ENCODE results near the gene SRR. TPM values are rescaled to one million over a fixed set of nuclear protein-coding genes. Genes with fewer than 3 reads are reported as not detected.
"Not testable (repeated sequence)": the region's sequence is repeated elsewhere in the genome, so short reads cannot be mapped to it uniquely, and the experiment has no call there.

SRR gene
- total and polyA plus RNA-seq, 4 donors, result 21.4 to 43.6 (median 40.0) TPM

- 90% methylated on average over 2 of the region's 5 CpGs for WGBS (ENCODE audit: insufficient coverage)
- peaks cover 3% of the 10 kb centered on the region for H3K36me3 ChIP-seq (ENCODE audit: control insufficient read depth, insufficient read depth, low read length)
- DNase-seq (ENCODE audit: low read depth in 4 of 6, low spot score in 6 of 6), result no peak
- H3K27me3 ChIP-seq (ENCODE audit: control insufficient read depth, insufficient read depth, low read length), result no peaks in the 10 kb centered on the region
- no peak overlapping the region for H3K4me3 ChIP-seq (ENCODE audit: low read depth, low read length)
- no peak overlapping the region for H3K27ac ChIP-seq (ENCODE audit: low read depth, low read length)
- H3K4me1 ChIP-seq (ENCODE audit: control insufficient read depth, insufficient read depth, low read length), result no peaks in the 10 kb centered on the region
- H3K9me3 ChIP-seq (ENCODE audit: control insufficient read depth, insufficient read depth, low read length), result no peaks in the 10 kb centered on the region
Measured at GRCh38 chr17:2312736-2313135, 9.0 kb downstream of the SRR start.

GRCh38 chr17:2316916-2317205, 13.1 kb downstream of the SRR start:
- not testable (repeated sequence) for H3K4me3 ChIP-seq (ENCODE audit: low read depth, low read length); H3K27me3 ChIP-seq (ENCODE audit: control insufficient read depth, insufficient read depth, low read length); H3K27ac ChIP-seq (ENCODE audit: low read depth, low read length); DNase-seq (ENCODE audit: low read depth in 4 of 6, low spot score in 6 of 6); H3K4me1 ChIP-seq (ENCODE audit: control insufficient read depth, insufficient read depth, low read length); H3K9me3 ChIP-seq (ENCODE audit: control insufficient read depth, insufficient read depth, low read length)
- peaks cover 21% of the 10 kb centered on the region for H3K36me3 ChIP-seq (ENCODE audit: control insufficient read depth, insufficient read depth, low read length)
- WGBS (ENCODE audit: insufficient coverage), result 90% methylated on average over 2 of the region's 7 CpGs

GRCh38 chr17:2317796-2318195, 14.0 kb downstream of the SRR start:
- Histone ChIP-seq H3K36me3 (ENCODE audit: control insufficient read depth, insufficient read depth, low read length) (peaks cover 29% of the 10 kb centered on the region), H3K27ac (ENCODE audit: low read depth, low read length) (no peak overlapping the region), H3K4me3 (ENCODE audit: low read depth, low read length) (no peak overlapping the region), H3K27me3 (ENCODE audit: control insufficient read depth, insufficient read depth, low read length) (no peaks in the 10 kb centered on the region), H3K4me1 (ENCODE audit: control insufficient read depth, insufficient read depth, low read length) (no peaks in the 10 kb centered on the region), H3K9me3 (ENCODE audit: control insufficient read depth, insufficient read depth, low read length) (no peaks in the 10 kb centered on the region)
- DNase-seq (ENCODE audit: low read depth in 4 of 6, low spot score in 6 of 6), result no peak
- WGBS (ENCODE audit: insufficient coverage), result 100% methylated on average over 1 of the region's 3 CpGs

- no peaks in the 10 kb centered on the region for H3K27me3 ChIP-seq (ENCODE audit: control insufficient read depth, insufficient read depth, low read length)
- H3K4me3 ChIP-seq (ENCODE audit: low read depth, low read length), result no peak overlapping the region
- H3K36me3 ChIP-seq (ENCODE audit: control insufficient read depth, insufficient read depth, low read length), result peaks cover 33% of the 10 kb centered on the region
Measured at GRCh38 chr17:2319051-2319450, 15.3 kb downstream of the SRR start.

GRCh38 chr17:2321399-2321798, 17.6 kb downstream of the SRR start:
- peaks cover 42% of the 10 kb centered on the region for H3K36me3 ChIP-seq (ENCODE audit: control insufficient read depth, insufficient read depth, low read length)
- no peaks in the 10 kb centered on the region for H3K4me1 ChIP-seq (ENCODE audit: control insufficient read depth, insufficient read depth, low read length)
- no CpG with 5 or more reads among the region's 1 CpG for WGBS (ENCODE audit: insufficient coverage)
- no peak overlapping the region for H3K27ac ChIP-seq (ENCODE audit: low read depth, low read length)
- H3K4me3 ChIP-seq (ENCODE audit: low read depth, low read length), result no peak overlapping the region
- DNase-seq (ENCODE audit: low read depth in 4 of 6, low spot score in 6 of 6), result no peak
- no peaks in the 10 kb centered on the region for H3K9me3 ChIP-seq (ENCODE audit: control insufficient read depth, insufficient read depth, low read length)
- no peaks in the 10 kb centered on the region for H3K27me3 ChIP-seq (ENCODE audit: control insufficient read depth, insufficient read depth, low read length)

More at GRCh38 chr17:2319051-2319450, 15.3 kb downstream of the SRR start:
- no peaks in the 10 kb centered on the region for H3K4me1 ChIP-seq (ENCODE audit: control insufficient read depth, insufficient read depth, low read length)
- no peaks in the 10 kb centered on the region for H3K9me3 ChIP-seq (ENCODE audit: control insufficient read depth, insufficient read depth, low read length)
- no peak for DNase-seq (ENCODE audit: low read depth in 4 of 6, low spot score in 6 of 6)
- no peak overlapping the region for H3K27ac ChIP-seq (ENCODE audit: low read depth, low read length)

GRCh38 chr17:2323629-2324314, 20.0 kb downstream of the SRR start:
- no peaks in the 10 kb centered on the region for H3K27me3 ChIP-seq (ENCODE audit: control insufficient read depth, insufficient read depth, low read length)
- WGBS (ENCODE audit: insufficient coverage), result 86% methylated on average over 1 of the region's 2 CpGs
- H3K4me1 ChIP-seq (ENCODE audit: control insufficient read depth, insufficient read depth, low read length), result no peaks in the 10 kb centered on the region
- H3K36me3 ChIP-seq (ENCODE audit: control insufficient read depth, insufficient read depth, low read length), result peaks cover 58% of the 10 kb centered on the region
- H3K27ac ChIP-seq (ENCODE audit: low read depth, low read length), result no peak overlapping the region
- no peak for DNase-seq (ENCODE audit: low read depth in 4 of 6, low spot score in 6 of 6)
- H3K4me3 ChIP-seq (ENCODE audit: low read depth, low read length), result no peak overlapping the region
- no peaks in the 10 kb centered on the region for H3K9me3 ChIP-seq (ENCODE audit: control insufficient read depth, insufficient read depth, low read length)

GRCh38 chr17:2331303-2331702, 27.6 kb downstream of the SRR start:
- no peak overlapping the region for H3K27ac ChIP-seq (ENCODE audit: low read depth, low read length)
- no peak for DNase-seq (ENCODE audit: low read depth in 4 of 6, low spot score in 6 of 6)
- no peaks in the 10 kb centered on the region for H3K27me3 ChIP-seq (ENCODE audit: control insufficient read depth, insufficient read depth, low read length)
- no peak overlapping the region for H3K4me3 ChIP-seq (ENCODE audit: low read depth, low read length)
- WGBS (ENCODE audit: insufficient coverage), result 83% methylated on average over 2 of the region's 3 CpGs
- H3K36me3 ChIP-seq (ENCODE audit: control insufficient read depth, insufficient read depth, low read length), result peaks cover 56% of the 10 kb centered on the region
- no peaks in the 10 kb centered on the region for H3K9me3 ChIP-seq (ENCODE audit: control insufficient read depth, insufficient read depth, low read length)
- H3K4me1 ChIP-seq (ENCODE audit: control insufficient read depth, insufficient read depth, low read length), result peaks cover 6% of the 10 kb centered on the region

- Histone ChIP-seq H3K27ac (ENCODE audit: low read depth, low read length) (peak overlapping the region; percentile 29), H3K9me3 (ENCODE audit: control insufficient read depth, insufficient read depth, low read length) (no peaks in the 10 kb centered on the region), H3K36me3 (ENCODE audit: control insufficient read depth, insufficient read depth, low read length) (peaks cover 30% of the 10 kb centered on the region), H3K4me3 (ENCODE audit: low read depth, low read length) (peak overlapping the region; percentile 78), H3K27me3 (ENCODE audit: control insufficient read depth, insufficient read depth, low read length) (no peaks in the 10 kb centered on the region), H3K4me1 (ENCODE audit: control insufficient read depth, insufficient read depth, low read length) (peaks cover 27% of the 10 kb centered on the region)
- peak in 1 of 6 donors; percentile 5 for DNase-seq (ENCODE audit: low read depth in 4 of 6, low spot score in 6 of 6)
- WGBS (ENCODE audit: insufficient coverage), result 4% methylated on average over 16 of the region's 17 CpGs
Measured at GRCh38 chr17:2335726-2336214, 32.0 kb downstream of the SRR start.

- Histone ChIP-seq H3K4me3 (ENCODE audit: low read depth, low read length) (peak within 1 kb of the TSS; percentile 78), H3K9me3 (ENCODE audit: control insufficient read depth, insufficient read depth, low read length) (no peaks in the 10 kb centered on the region), H3K27me3 (ENCODE audit: control insufficient read depth, insufficient read depth, low read length) (no peaks in the 10 kb centered on the region), H3K27ac (ENCODE audit: low read depth, low read length) (peak within 1 kb of the TSS; percentile 93), H3K36me3 (ENCODE audit: control insufficient read depth, insufficient read depth, low read length) (peaks cover 33% of the 10 kb centered on the region), H3K4me1 (ENCODE audit: control insufficient read depth, insufficient read depth, low read length) (peaks cover 27% of the 10 kb centered on the region)
- under 1% methylated on average over 48 of the region's 48 CpGs for WGBS (ENCODE audit: insufficient coverage)
- peak; percentile 82 to 97 (median 88) for DNase-seq (ENCODE audit: low read depth in 4 of 6, low spot score in 6 of 6)
Measured at GRCh38 chr17:2336215-2336851, 32.6 kb downstream of the SRR start, which contains the start of gene TSR1. Gene TSR1 (minus strand): TSS chr17:2336457. CDS start chr17:2336427, 30 bp downstream.

Measured in spinal cord (tissue), 10 donors.